Mucosa of descending colon (tissue), 3 donors: ENCODE data around the gene SPTBN5. TPM values are rescaled to one million over a fixed set of nuclear protein-coding genes. Genes with fewer than 3 reads are reported as not detected.

Experiments
- ATAC-seq: fragments of 200-7000 bp; cut with Tn5 transposase; one replicate; pipeline ENCODE4 v1.9.1; 2020; ENCODE audit warnings: mild to moderate bottlenecking, moderate library complexity
- DNase-seq, 3 donors: peaks; one replicate each; pipeline ENCODE4 v3.0.0-alpha.2; 2020
- H3K36me3 ChIP-seq: fragments of 200-600 bp; one replicate; pipeline ENCODE4 v1.8.0; 2021; ENCODE audit warnings: low read depth, mild to moderate bottlenecking
- H3K4me1 ChIP-seq: fragments of 200-600 bp; one replicate; pipeline ENCODE4 v1.8.0; 2021; ENCODE audit warnings: low read depth, mild to moderate bottlenecking
- H3K4me3 ChIP-seq: fragments of 200-600 bp; one replicate; pipeline ENCODE4 v1.8.0; 2021; ENCODE audit warnings: mild to moderate bottlenecking
- H3K9me3 ChIP-seq: fragments of 200-600 bp; one replicate; pipeline ENCODE4 v1.8.0; 2021; ENCODE audit warnings: mild to moderate bottlenecking
- CTCF ChIP-seq: fragments of 200-600 bp; IDR thresholded peaks from one replicate; pipeline ENCODE4 v1.8.0; 2022; ENCODE audit warnings: antibody characterized with exemption, mild to moderate bottlenecking
- intact Hi-C, 2 donors: fragments of 100-400 bp; cut with DNase I in 1 of 2; cut with micrococcal nuclease in 1 of 2; formaldehyde crosslinking; loops; one replicate each; pipeline versions ENCODE4 v1.11.0 to v1.11.1; 2022; cut with DNase I, micrococcal nuclease
- total RNA-seq, 3 donors: library from RNA; stranded (reverse); fragmentation: NEBNext Ultra II Directional in 2 of 3; extraction: Animal tissue kit (Norgen Biotek cat#: 25700) in 2 of 3; gene quantifications; one replicate each; pipeline versions ENCODE4 v1.2.1 to v1.2.4, GENCODE V29; 2021 to 2023
- donor health status: DM: no; HTN: no; CAD: no; lungs with moderate emphysema.
- donor health status: DM: no; HTN: no; CAD: no.
- donor health status: DM: no; HTN: yes; CAD: no.

SPTBN5 gene
- total RNA-seq, 3 donors from 2014 or later, result 0.36 to 2.2 (median 0.87) TPM

- intact Hi-C loops, result no loop called here
- DNase-seq, result no peak
- no peak for TF ChIP-seq CTCF
- no peaks in the 10 kb centered on the region for H3K4me1 ChIP-seq
- no peak for ATAC-seq
- H3K4me3 ChIP-seq, result no peak overlapping the region
- H3K9me3 ChIP-seq, result no peaks in the 10 kb centered on the region
- H3K36me3 ChIP-seq, result peaks cover 3% of the 10 kb centered on the region
Observed at GRCh38 chr15:41906608-41907007, 12.8 kb upstream of the SPTBN5 start.

DNA sequence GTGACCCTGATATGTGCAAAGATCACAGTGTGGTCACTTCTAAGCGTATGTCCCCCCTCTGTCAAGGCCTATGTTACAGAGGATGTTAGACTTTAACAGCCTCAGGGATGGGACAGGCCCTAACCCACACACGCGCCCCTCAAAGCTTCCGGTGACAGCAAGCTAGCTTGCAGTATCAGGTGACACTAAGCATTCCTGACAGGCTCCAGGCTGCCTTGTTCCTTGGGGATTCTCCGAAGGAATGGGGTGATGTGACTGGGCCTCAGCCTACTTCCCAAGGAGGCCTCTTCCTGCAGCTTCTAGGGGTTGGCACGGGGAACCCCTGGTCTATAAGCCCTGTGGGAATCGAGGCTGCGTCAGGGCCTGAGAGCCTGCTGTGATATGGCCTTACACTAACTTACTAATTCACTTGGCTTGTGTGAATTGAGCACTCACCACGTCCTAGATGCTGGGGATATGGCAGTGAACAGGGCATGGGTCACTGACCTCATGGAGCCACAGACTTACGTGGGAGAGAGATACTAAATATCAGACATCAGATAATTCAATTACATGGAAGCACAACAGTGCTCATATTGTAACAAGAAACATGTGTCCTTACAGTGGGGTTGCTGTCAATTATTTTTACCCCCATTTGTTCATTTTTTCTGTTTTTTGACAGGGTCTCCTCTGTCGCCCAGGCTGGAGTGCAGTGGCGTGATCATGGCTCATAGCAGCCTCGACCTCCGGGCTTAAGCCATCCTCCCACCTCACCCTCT, 11.4 kb upstream of the SPTBN5 start:
- Histone ChIP-seq H3K36me3 (peaks cover 3% of the 10 kb centered on the region), H3K9me3 (no peaks in the 10 kb centered on the region), H3K4me1 (no peaks in the 10 kb centered on the region), H3K4me3 (no peak overlapping the region)
- ATAC-seq (no peak), DNase-seq (no peak)
- TF ChIP-seq CTCF, result no peak
- intact Hi-C loops, result no loop called here

DNA sequence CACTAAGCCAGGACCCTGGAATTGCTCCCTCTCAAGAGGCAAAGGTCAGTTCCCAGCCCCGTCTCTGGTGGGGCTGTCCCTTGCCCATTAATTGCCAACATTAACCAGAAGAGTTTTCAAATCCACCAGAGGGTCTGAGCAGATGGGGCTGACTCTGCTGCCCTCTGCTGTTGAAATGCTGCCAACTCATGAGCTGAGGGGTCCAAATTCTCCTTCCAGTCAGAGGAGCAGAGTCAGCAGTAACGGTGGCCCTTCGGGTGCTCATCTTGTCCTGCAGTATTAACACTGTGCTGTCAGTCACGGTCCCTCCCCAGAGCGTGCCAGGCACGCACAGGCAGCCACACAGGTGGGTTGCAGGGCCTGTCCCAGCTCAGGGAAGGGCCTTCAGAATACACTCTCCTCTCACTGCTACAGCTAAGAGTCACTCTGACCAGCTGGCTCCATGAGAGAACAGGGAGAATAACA, 10.7 kb upstream of the SPTBN5 start:
- ATAC-seq (peak; percentile 73), DNase-seq (peak in 2 of 3 donors; percentile 62 to 78)
- intact Hi-C loops, result no loop called here
- peak; percentile 74 for TF ChIP-seq CTCF
- H3K9me3 ChIP-seq, result no peaks in the 10 kb centered on the region
- no peak overlapping the region for H3K4me3 ChIP-seq
- no peaks in the 10 kb centered on the region for H3K4me1 ChIP-seq
- peaks cover 3% of the 10 kb centered on the region for H3K36me3 ChIP-seq

DNA sequence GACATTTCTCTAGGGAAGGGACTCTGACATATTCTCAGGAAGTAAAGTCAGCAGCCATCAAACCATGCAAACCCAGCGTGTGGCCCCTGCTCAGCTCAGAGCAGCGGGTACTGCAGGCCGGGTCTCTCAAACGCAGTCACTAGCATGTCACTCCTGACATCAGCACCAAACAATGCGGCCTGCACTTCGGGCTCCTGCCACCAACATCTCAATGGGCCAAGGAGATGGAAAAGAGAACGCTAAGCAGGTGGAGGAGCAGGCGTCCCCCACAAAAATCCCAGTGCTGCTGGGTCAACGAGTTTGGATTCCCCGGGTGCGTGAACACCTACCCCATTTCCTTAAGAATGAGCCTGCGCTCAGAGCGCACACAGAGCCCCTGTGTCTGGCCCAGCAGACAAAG, 9.9 kb upstream of the SPTBN5 start:
- no peak overlapping the region for H3K4me3 ChIP-seq
- intact Hi-C loops, result no loop called here
- H3K36me3 ChIP-seq, result no peaks in the 10 kb centered on the region
- no peak for TF ChIP-seq CTCF
- no peaks in the 10 kb centered on the region for H3K9me3 ChIP-seq
- DNase-seq (no peak), ATAC-seq (no peak)
- H3K4me1 ChIP-seq, result no peaks in the 10 kb centered on the region

DNA sequence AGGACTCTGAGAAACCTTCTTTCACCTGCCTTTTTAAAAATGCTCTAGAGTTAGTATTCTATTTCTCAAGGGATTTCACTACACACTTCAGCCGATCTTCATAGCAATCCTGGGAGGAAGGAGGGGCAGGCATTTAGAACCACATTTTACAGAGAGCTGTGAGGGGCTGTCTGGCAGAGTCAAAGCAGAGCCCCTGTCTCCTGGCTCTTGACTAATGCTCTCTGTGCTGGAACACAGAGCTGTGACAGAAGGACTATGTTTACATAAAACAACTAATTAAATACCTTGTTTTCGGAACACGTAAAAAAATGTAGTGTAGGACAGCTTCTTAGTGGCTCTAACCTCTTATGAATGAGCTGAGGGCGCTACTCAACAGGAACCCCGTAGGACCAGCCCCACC, 7.6 kb upstream of the SPTBN5 start:
- DNase-seq, result no peak
- Histone ChIP-seq H3K4me1 (no peaks in the 10 kb centered on the region), H3K36me3 (no peaks in the 10 kb centered on the region), H3K9me3 (no peaks in the 10 kb centered on the region), H3K4me3 (no peak overlapping the region)
- intact Hi-C loops, result no loop called here
- no peak for TF ChIP-seq CTCF
- no peak for ATAC-seq
